Spleen (tissue), 11 donors: ENCODE data around the gene MLXIPL. TPM values are rescaled to one million over a fixed set of nuclear protein-coding genes. Genes with fewer than 3 reads are reported as not detected.

Experiments
- DNase-seq: peaks from one replicate; pipeline ENCODE4 v3.0.0-alpha.2; 2020
- H3K27ac ChIP-seq, 8 donors: fragments of 200-600 bp; sonication (generic) in 7 of 8; 1 replicate in 4 of 8; 2 replicates in 4 of 8; pipeline versions ENCODE4 v1.5.0 to v1.8.0; 2016 to 2021; ENCODE audit warnings: inconsistent platforms in 4 of 8, mild to moderate bottlenecking in 4 of 8, moderate library complexity in 1 of 8
- H3K27me3 ChIP-seq, 7 donors: fragments of 200-600 bp; sonication (generic) in 6 of 7; replicated peaks in 1 of 7; 1 replicate in 4 of 7; 2 replicates in 3 of 7; pipeline versions ENCODE4 v1.5.0 to v1.8.0; 2016 to 2021; ENCODE audit warnings: inconsistent platforms in 3 of 7, mild to moderate bottlenecking in 1 of 7
- H3K36me3 ChIP-seq, 6 donors: fragments of 200-600 bp; sonication (generic) in 5 of 6; 1 replicate in 4 of 6; 2 replicates in 2 of 6; pipeline versions ENCODE4 v1.5.0 to v1.8.0; 2016 to 2021; ENCODE audit warnings: inconsistent platforms in 2 of 6
- H3K4me1 ChIP-seq, 6 donors: fragments of 200-600 bp; sonication (generic) in 5 of 6; 1 replicate in 3 of 6; 2 replicates in 3 of 6; pipeline versions ENCODE4 v1.5.0 to v1.8.0; 2016 to 2021; ENCODE audit warnings: inconsistent platforms in 3 of 6
- H3K4me3 ChIP-seq, 8 donors: fragments of 200-600 bp; sonication (generic) in 7 of 8; 1 replicate in 4 of 8; 2 replicates in 4 of 8; pipeline versions ENCODE4 v1.5.0 to v1.8.0; 2016 to 2021; ENCODE audit warnings: inconsistent platforms in 4 of 8, mild to moderate bottlenecking in 4 of 8, moderate library complexity in 2 of 8
- H3K9me3 ChIP-seq, 8 donors: fragments of 200-600 bp; sonication (generic) in 7 of 8; 1 replicate in 4 of 8; 2 replicates in 4 of 8; pipeline versions ENCODE4 v1.5.0 to v1.8.0; 2016 to 2021; ENCODE audit warnings: inconsistent platforms in 4 of 8
- CTCF ChIP-seq, 11 experiments: fragments of 200-600 bp in 7 of 11; fragments of 450-650 bp in 4 of 11; sonication (generic) in 4 of 11; IDR thresholded peaks in 8 of 11; conservative IDR thresholded peaks in 3 of 11; 1 replicate in 7 of 11; 2 replicates in 4 of 11; pipeline versions ENCODE4 v1.4.0 to v1.8.0; 2016 to 2021; ENCODE audit warnings: antibody characterized with exemption in 11 of 11, inconsistent platforms in 4 of 11, mild to moderate bottlenecking in 1 of 11
- POLR2A ChIP-seq, 3 donors: fragments of 450-650 bp; IDR thresholded peaks; one replicate each; pipeline ENCODE4 v1.5.1; 2017; ENCODE audit warnings: antibody characterized with exemption in 3 of 3, mild to moderate bottlenecking in 1 of 3
- POLR2AphosphoS5 ChIP-seq, 3 donors: sonication (generic); formaldehyde crosslinking; IDR thresholded peaks; one replicate each; pipeline ENCODE4 v1.5.1; 2017; ENCODE audit warnings: antibody characterized with exemption in 3 of 3
- WGBS, 5 donors: extraction: QIAGEN DNeasy Blood & Tissue Kit in 3 of 5; methylation state at CpG; one replicate each; pipeline versions ENCODE4 v1.1.5 to v1.1.7; 2013 to 2018; 5-methylcytosine and 5-hydroxymethylcytosine counted together
- intact Hi-C: fragments of 100-400 bp; cut with DNase I; formaldehyde crosslinking; loops from one replicate; pipeline ENCODE4 v1.15.0; 2023; ENCODE audit warnings: low total_unique reads
- polyA plus RNA-seq, 3 donors: library from polyadenylated mRNA; stranded (reverse); fragments of 200-250 nt; gene quantifications; one replicate each; pipeline ENCODE4 v1.2.1, GENCODE V29; 2013
- total RNA-seq, 7 donors: library from RNA; depleted of rRNA in 3 of 7; stranded (reverse); fragments of >200 nt in 3 of 7; fragmentation: NEBNext Ultra II Directional in 4 of 7; extraction: Animal tissue kit (Norgen Biotek cat#: 25700) in 4 of 7; gene quantifications; one replicate each; pipeline versions ENCODE4 v1.1.0 to v1.2.1, GENCODE V29; 2016 to 2021
- donor health status: healthy with polysubstance abuse.
- donor health status: DM: no; HTN: no; CAD: no; lungs with moderate emphysema.
- donor health status: DM: no; HTN: no; CAD: no.
- donor health status: Bipolar disorder and iron deficiency.
- donor health status: healthy.
- donor health status: DM: no; HTN: no; CAD: no.
- donor health status: DM: yes; HTN: yes; CAD: no.

Gene MLXIPL
- total and polyA plus RNA-seq, 10 donors = 0.09 to 0.23 (median 0.16) TPM; not detected in 6

- DNase-seq = no peak
- H3K36me3 ChIP-seq = no peaks in the 10 kb centered on the region
- intact Hi-C loops = loop anchor here (2.0 to 10.0 kb wide), 2 partner anchors 123 to 249 kb away; no protein-coding TSS in a partner anchor
- no peaks in the 10 kb centered on the region for H3K9me3 ChIP-seq
- no peak overlapping the region for H3K4me3 ChIP-seq
- no peak overlapping the region for H3K27ac ChIP-seq
- WGBS, 5 donors = 64 to 79% (median 72%) methylated on average over 21 to 23 of the region's 23 CpGs
- H3K27me3 ChIP-seq = peaks cover 0 to 66% (median 20%) of the 10 kb centered on the region in 7 donors
- H3K4me1 ChIP-seq = peaks cover 0 to 11% (median 8%) of the 10 kb centered on the region in 6 donors
- no peak for TF ChIP-seq POLR2AphosphoS5 (IDR thresholded peaks at IDR 0.05)
- TF ChIP-seq CTCF (IDR thresholded peaks at IDR 0.05 in 8 of 11, conservative IDR thresholded peaks at IDR 0.05 in 3 of 11) = no peak
- no peak for TF ChIP-seq POLR2A (IDR thresholded peaks at IDR 0.05)
These were observed 18.6 kb downstream of the MLXIPL start for GRCh38 chr7:73605601-73606220.

- peaks cover 0 to 69% (median 20%) of the 10 kb centered on the region in 7 donors for H3K27me3 ChIP-seq
- no peak for TF ChIP-seq POLR2A (IDR thresholded peaks at IDR 0.05)
- TF ChIP-seq CTCF (IDR thresholded peaks at IDR 0.05 in 8 of 11, conservative IDR thresholded peaks at IDR 0.05 in 3 of 11) = no peak
- TF ChIP-seq POLR2AphosphoS5 (IDR thresholded peaks at IDR 0.05) = no peak
- DNase-seq = no peak
- no peak overlapping the region for H3K4me3 ChIP-seq
- 76 to 78% (median 76%) methylated on average over 18 to 22 of the region's 22 CpGs for whole genome bisulfite sequencing, 5 donors
- peaks cover 0 to 11% (median 8%) of the 10 kb centered on the region in 6 donors for H3K4me1 ChIP-seq
- H3K9me3 ChIP-seq = no peaks in the 10 kb centered on the region
- no peaks in the 10 kb centered on the region for H3K36me3 ChIP-seq
- intact Hi-C loops = loop anchor here (10.0 kb wide), 1 partner anchor 252 kb away; no protein-coding TSS in a partner anchor
- H3K27ac ChIP-seq = no peak overlapping the region
These were observed 21.3 kb downstream of the MLXIPL start for GRCh38 chr7:73602721-73603651.

- intact Hi-C loops = loop anchor here (10.0 kb wide), 1 partner anchor 255 kb away; no protein-coding TSS in a partner anchor
- H3K4me1 ChIP-seq = no peaks in the 10 kb centered on the region
- no peak for DNase-seq
- TF ChIP-seq POLR2AphosphoS5 (IDR thresholded peaks at IDR 0.05) = no peak
- TF ChIP-seq CTCF (IDR thresholded peaks at IDR 0.05 in 8 of 11, conservative IDR thresholded peaks at IDR 0.05 in 3 of 11) = no peak
- TF ChIP-seq POLR2A (IDR thresholded peaks at IDR 0.05) = no peak
- H3K27me3 ChIP-seq = peaks cover 0 to 72% (median 7%) of the 10 kb centered on the region in 7 donors
- WGBS, 5 donors = 55 to 66% (median 62%) methylated on average over 6 to 7 of the region's 7 CpGs
- no peaks in the 10 kb centered on the region for H3K36me3 ChIP-seq
- H3K4me3 ChIP-seq = no peak overlapping the region
- H3K27ac ChIP-seq = no peak overlapping the region
- no peaks in the 10 kb centered on the region for H3K9me3 ChIP-seq
These were observed 24.4 kb downstream of the MLXIPL start for GRCh38 chr7:73599916-73600315.
